IPS-NIHi7 (cell line): ENCODE results near the gene CCNF.
"Not testable (repeated sequence)": the region's sequence is repeated elsewhere in the genome, so short reads cannot be mapped to it uniquely, and the experiment has no call there.

ENCODE experiments used
- DNase-seq: peaks from one replicate; pipeline ENCODE4 v3.0.0; 2012; ENCODE audit warnings: mixed read lengths; ENCODE audit errors: extremely low spot score

Gene CCNF

GRCh38 chr16:2471653-2472487 is 42.6 kb downstream of the CCNF start:
- no peak for DNase-seq

- DNase-seq: no peak
These were observed 43.2 kb downstream of the CCNF start for GRCh38 chr16:2472488-2472864.

- no peak for DNase-seq
These were observed 43.7 kb downstream of the CCNF start for GRCh38 chr16:2472885-2473445.

- DNase-seq: peak; percentile 31
These were observed 44.2 kb downstream of the CCNF start for GRCh38 chr16:2473446-2473926.

- peak; percentile 54 for DNase-seq
These were observed 45.0 kb downstream of the CCNF start for GRCh38 chr16:2473999-2474876.

- DNase-seq: peak; percentile 99
These were observed 45.7 kb downstream of the CCNF start, which contains the start of gene TBC1D24 for GRCh38 chr16:2474877-2475412. Gene TBC1D24, plus strand, starts transcription at chr16:2475127. Its CDS starts 21,022 bp downstream, at chr16:2496149.

- DNase-seq: peak; percentile 65
These were observed 46.4 kb downstream of the CCNF start for GRCh38 chr16:2475413-2476344.

- no peak for DNase-seq
These were observed 47.1 kb downstream of the CCNF start for GRCh38 chr16:2476345-2476720.

- DNase-seq: no peak
These were observed 47.5 kb downstream of the CCNF start for GRCh38 chr16:2476741-2477140.

GRCh38 chr16:2477327-2477726 is 48.1 kb downstream of the CCNF start:
- DNase-seq: no peak

GRCh38 chr16:2478279-2478678 is 49.0 kb downstream of the CCNF start:
- no peak for DNase-seq

GRCh38 chr16:2479996-2480395 is 50.7 kb downstream of the CCNF start:
- not testable (repeated sequence) for DNase-seq

GRCh38 chr16:2480948-2481347 is 51.7 kb downstream of the CCNF start:
- no peak for DNase-seq

- no peak for DNase-seq
These were observed 52.4 kb downstream of the CCNF start for GRCh38 chr16:2481676-2482075.

- no peak for DNase-seq
These were observed 53.0 kb downstream of the CCNF start for GRCh38 chr16:2482249-2482648.

- DNase-seq: no peak
These were observed 53.7 kb downstream of the CCNF start for GRCh38 chr16:2482708-2483534.

- DNase-seq: no peak
These were observed 55.0 kb downstream of the CCNF start for GRCh38 chr16:2483939-2484897.

GRCh38 chr16:2484898-2485508 is 55.8 kb downstream of the CCNF start:
- DNase-seq: no peak
